HG03097 (cell line): ENCODE data around the gene TMEM59L.

Source experiments
- ATAC-seq: cut with Tn5 transposase; IDR thresholded peaks from one replicate; pipeline ENCODE4 v1.9.1; 2021; ENCODE audit not compliant: unreplicated experiment, low FRiP score

TMEM59L gene

DNA sequence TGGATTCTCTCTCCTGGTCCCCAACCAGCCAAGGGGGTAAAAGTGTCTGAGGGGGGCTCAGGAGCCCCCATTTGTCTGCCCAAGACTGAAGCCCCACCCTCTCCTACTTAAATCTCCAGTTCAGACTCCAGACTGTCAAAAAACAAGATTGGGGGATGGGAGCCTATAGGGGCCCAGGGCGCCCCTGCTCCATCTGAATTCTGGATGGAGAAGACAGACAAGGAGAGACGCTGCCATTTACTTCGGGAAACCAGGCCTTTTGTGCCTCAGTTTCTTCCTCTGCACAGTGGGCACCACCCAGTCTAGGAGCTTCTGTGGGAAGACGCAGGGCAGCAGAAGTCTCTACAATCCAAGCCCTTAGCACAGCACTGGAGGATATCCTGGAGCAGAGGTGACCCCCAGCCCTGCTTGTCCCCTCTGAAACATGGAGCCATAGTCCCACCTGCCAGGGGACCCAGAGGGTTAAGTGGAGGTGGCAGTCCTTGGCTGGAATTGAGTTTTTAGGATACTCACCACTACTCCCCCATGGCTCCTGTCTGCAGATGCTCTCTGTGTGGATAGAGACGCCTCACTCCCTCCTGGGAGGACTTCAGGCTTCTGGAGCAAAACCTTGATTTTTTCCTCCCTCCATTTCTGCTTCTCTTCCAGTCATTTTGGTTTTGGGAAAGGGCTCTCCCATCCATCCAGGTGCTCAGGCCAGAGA, 4.4 kb upstream of the TMEM59L start:
- ATAC-seq: no peak

DNA sequence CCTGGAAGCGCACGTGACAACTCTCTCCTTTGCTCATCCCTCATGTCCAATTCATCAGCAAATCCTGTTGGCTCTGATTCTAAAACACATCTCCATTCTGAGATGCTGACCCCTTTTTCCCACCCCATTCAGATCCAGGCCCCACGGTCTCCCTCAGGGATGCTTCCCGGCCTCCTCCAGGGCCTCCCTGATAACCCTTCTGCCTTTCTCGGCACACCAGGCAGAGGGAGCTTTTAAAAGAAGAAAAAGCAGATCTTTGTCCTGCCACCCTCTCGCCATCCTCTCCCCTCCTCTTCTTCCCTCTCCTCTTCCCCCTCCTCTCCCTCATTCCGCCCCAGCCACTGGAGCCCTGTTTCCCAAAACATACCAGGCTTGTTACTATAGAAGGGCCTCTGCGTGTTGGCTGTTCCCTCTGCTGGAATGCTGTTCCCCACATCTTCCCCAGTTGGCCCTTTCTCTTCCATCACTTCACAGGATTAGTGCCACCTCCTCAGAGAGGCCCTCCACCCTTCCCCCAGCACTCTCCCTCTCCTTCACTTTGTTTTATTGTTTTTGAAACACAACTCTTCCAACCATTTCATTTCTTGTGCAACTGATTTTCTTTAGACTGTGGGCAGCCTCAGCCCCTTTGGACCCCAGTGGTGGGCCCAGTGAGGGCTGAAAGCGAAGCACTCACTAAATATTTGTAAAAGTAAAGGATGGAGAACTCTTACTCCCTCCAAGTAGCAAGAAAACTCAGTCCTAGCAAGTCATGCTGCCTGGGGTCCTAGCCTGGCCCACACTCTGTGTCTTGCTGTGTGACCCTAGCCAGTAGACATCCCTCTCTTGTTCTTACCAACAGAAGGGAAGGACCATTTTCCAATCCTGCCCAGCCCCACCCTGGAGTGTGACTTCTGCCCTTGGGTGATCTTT, 3.6 kb upstream of the TMEM59L start:
- no peak for ATAC-seq

DNA sequence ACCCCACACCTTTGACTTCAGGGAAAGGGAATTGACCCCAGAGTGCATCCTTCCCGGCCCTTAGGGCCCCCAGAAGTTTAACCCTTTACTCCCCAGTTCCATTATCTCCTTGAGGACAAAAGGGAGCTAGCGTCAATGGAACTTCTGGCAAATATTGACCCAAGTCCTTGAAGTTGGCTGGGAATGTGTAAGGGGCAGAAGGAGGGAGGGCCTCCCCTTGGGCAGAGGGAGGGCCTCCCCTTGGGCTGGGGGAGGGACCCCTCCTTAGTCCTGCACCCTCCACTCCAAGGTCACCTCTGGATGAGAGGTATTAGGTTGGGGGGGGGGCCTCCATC, 3.0 kb upstream of the TMEM59L start:
- ATAC-seq: no peak

DNA sequence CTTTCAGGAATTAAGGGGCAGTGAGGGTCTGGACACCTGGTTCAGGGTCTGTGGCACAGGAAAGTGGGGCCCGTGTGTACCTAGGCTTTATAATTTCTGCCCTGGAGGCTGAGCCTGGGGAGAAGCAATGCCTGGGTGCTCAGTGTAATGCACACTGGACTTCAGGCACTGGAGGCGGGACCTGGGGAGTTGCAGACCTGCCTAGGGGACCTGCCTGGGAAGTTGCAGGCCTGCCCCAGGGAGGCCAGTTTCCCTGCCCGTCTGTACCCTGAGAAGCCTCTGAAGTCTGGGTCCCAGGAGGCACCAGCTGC, 2.5 kb upstream of the TMEM59L start:
- ATAC-seq: no peak

DNA sequence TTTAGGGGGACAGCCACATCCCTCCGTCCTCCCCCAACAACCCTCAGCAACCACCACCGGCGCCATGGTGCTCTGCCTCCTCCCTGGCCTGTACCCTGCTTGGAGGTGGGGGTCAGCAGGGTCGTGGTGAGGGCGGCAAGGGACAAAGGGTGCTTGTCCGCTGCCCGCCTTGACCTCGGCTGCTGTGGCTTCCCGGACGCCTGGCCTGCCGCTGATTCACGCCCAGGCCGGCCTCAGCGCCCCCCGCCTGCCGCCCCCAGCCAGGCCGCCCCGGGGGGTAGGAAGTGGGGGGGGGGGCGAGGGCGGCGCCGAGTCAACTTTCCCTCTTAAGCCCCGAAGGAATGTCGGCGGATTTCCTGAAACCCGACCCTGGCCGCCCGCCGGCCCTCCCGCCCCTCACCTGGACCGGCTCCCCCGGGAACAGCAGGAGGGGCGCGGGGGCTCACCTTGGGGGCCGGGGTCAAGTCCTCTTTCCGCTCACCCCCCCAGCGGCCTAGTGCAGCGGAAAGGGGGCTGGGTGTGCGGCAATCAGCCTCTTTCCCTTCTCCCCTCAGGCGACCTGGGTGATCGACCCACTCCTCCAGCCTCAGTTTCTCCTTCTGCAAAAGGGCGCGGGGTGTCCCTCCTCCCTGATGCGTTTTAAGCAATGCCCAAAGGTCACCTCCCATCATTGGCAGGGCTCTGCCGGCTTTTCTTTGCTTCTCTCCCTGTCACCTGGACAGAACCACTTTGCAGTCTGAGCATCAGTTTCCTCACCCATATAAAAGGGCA, 1.9 kb upstream of the TMEM59L start:
- ATAC-seq: no peak

DNA sequence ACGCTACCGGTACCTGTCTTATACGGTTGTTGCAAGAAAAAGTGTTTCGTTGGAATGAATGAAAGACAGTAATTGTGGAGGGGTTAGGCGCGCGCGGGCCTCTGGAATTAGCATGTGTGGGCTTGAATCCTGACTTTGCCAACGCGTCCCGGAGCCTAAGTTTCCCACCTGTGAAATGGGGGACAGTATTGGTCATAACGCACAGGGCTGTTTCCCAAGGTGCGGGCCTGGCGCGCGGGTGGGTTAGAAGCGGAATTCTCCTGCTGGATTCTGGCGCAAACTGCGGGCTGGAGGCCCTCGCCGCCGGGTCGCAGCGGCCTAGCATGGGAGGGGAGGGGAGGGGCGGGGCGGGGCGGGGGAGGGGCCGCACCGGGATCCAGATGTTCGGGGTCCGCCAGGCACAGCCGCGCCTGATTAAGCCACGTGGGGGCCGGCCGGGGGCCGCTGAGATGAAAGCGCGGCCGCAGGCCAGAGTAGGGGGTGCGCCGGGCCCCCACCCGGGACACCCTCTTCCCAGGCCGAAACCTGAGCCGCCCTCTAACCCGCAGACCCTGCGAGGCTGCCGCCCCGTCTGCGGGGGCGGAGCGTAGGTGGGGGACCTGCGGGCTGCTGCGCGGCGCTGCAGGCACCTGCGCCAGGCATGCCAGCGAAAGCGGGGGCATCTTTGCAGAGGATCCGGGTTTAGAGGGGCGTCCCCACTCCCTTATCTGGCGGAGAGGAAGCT, 1.2 kb upstream of the TMEM59L start:
- no peak for ATAC-seq

DNA sequence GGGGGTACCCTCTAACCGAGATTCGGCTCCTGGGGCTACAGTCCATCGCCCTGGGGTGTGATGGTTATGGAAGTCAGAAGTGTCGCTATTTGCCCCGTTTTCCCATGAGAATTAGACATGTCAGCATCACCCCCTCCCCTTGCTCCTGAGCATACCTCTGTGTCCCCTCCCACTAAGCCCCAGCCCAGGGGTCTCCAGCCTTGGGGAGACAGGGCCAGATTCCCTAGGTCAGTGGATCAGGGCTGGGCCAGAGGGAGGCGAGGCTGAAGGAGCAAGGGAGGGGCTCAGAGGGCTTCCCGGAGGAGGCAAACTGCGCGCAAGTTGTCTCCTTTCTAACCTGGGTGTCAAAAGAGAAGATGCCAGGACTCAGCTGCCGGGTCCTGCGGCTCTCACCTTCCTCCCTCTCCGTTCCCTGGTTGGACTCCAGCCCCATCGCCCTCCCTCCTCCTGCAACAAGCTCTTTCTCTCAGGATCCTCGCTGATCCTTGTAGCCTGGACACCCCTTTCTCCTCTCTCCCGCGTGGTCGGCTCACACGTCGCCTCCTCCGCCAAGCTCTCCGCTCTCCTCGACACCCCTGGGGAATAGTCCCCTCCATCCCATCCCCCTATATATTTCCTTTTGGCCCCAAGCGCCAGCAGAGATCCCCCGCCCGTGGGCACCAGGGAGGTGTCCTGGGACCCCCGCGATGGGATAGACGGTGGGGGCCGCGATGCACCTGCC, 459 bp upstream of the TMEM59L start:
- ATAC-seq: no peak

DNA sequence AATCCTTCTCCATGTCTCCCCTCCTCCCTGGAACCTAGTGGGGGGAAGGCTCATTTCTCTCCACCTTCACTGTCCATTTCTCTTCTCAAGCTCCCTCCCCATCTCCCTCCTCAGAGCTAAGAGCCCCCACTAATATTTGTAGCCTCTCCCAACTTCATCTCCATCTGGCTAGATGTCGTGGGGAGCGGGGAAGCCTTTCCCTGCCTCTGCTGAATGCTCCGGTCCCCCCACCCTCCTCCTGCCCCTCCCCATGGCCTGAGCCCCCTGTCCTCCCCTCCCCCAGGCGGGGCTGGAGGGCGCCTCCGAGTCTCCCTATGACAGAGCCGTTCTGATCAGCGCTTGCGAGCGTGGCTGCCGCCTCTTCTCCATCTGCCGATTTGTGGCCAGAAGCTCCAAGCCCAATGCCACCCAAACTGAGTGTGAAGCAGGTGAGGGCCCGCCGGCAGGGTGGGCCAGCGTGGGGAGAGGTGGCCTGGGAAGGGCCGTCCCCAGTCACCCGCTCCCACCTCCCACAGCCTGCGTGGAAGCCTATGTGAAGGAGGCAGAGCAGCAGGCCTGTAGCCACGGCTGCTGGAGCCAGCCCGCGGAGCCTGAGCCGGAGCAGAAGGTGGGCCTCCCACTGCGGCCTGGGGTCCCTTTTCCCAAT, 1.0 kb downstream of the TMEM59L start:
- no peak for ATAC-seq

DNA sequence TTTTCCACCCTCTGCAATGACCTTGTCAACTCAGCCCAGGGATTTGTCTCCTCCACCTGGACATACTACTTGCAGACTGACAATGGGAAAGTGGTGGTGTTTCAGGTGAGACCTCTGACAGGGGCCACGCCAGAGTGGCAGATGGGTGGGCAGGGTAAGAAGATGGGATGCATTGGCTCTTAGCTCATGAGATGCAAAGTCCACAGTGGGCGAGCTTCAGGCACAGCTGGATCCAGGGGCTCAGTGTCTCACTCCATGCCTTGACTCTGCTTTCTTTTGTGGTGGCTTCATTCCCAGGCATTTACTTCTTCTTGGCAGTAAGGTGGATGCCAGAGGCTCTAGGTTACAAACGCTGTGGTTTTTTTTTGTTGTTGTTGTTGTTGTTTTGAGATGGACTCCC, 3.4 kb downstream of the TMEM59L start:
- ATAC-seq: no peak

DNA sequence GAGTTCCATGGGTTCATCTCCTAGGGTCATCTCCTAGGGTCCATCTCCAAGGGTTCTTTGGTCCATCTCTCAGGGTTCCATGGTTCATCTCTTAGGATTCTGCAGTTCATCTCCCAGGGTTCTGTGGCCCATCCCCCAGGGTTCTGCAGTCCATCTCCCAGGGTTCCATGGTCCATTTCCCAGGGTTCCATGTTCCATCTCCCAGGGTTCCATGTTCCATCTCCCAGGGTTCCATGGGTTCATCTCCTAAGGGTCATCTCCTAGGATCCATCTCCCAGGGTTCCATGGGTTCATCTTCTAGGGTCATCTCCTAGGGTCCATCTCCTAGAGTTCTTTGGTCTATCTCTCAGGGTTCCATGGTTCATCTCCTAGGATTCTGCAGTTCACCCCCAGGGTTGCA, 4.9 kb downstream of the TMEM59L start:
- ATAC-seq: no peak

DNA sequence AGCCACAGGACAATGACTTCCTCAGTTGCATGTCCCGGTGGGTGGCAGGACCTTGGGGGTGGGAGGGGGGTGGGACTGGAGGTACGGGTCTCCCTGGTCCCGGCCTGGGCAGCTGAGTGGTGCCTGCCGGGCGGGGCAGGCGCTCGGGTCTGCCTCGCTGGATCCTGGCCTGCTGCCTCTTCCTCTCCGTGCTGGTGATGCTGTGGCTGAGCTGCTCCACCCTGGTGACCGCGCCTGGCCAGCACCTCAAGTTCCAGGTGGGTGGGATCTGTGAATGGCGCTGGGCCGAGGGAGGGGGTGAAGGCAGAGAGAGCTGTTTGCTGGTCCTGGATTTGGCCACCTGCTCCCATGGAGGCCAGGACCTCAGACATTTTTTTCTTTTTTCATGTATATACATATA, 5.6 kb downstream of the TMEM59L start:
- no peak for ATAC-seq

DNA sequence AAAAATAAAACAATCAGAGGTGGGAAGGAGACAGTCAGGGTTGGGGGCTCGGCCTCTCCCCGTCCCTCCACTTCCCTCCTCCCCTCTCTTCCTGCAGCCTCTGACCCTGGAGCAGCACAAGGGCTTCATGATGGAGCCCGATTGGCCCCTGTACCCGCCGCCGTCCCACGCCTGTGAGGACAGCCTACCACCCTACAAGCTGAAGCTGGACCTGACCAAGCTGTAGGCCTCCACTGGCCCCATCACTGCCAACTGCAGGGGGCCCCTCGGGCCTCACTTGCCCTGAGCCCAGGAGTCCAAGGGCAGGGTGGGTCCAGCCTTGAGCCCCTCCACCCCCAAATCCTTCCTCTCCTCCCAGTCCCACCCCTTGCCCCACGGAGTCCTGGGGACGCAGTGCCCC, 7.6 kb downstream of the TMEM59L start:
- ATAC-seq: no peak

DNA sequence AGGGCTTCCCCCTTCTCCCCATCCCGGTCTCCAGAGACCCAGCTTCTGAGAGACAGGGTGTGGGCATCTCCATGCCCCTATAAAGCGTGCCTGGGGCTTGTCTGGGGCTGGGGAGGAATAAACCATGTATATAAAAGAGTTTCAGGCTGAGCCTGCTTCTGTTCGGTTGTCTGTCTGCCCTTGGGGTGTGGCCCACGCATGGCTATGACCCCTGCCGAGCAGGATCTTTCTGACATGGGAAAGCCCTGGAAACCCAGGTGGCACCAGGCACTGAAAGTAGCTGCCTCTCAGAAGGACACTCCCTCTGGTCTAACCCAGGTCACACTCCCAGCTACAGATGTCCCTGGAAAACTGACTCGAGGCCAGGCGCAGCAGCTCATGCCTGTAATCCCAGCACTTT, 8.2 kb downstream of the TMEM59L start:
- no peak for ATAC-seq

DNA sequence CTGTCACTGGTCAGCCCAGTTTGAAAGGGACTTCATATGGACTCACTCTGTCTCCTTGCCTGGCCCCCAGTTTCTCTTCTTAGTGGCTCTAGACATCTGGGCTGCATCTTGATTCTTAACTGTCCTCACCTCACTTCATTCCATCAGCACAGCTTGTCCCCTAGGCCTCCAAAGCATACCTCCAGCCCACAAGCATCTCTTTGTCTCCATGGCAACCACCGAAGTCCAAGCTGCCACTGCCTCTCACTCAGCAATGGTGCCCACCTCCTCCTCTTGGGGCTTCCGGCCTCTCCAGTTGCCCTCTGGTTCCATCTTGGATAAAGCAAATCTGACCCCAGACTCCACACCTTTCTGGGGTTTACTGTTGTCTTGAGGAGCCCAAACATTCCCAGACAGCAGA, 14.2 kb downstream of the TMEM59L start:
- no peak for ATAC-seq

DNA sequence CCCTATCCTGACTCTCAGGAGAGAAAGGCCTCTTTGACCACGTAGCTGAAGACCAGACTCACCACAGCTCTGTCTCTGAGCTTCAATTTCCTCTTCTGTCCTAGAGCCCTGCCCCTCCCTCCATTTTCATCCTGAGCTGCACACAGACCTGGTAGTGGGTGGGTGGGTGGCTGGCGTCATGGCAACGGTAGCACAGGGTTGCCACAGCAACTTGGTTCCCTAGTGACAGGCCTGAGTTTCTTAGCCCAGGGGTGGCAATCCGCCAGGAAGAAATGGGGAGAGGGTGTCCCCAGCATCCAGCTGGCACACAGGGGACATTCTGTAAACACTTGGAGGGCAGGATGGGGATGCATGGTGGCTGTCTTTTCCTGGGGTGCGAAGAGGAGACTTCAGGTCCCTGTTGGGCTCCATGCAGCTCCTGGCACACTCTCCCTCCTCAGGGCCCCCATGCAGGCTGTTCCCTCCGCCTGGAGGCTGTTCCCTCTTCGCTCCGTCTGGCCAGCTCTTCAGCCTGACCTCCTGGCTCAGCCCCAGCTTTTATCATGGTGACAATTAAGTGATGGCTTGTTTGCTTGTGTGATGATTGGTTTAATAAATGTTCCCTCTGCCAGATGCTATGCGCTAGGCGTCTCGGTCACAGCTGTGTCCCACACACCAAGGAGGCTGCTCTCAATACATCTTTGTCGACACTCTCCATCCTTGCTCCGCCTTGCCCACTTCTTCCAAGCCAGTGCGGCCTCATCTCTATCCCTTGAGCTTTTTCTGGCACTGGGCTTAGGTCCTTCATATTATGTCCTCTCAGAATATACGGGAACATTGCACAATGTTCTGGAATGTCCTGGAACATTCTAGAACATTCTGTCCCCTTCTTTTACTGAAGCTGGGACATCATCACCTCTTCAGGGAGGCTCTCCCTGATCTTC, 16.8 kb downstream of the TMEM59L start:
- no peak for ATAC-seq

DNA sequence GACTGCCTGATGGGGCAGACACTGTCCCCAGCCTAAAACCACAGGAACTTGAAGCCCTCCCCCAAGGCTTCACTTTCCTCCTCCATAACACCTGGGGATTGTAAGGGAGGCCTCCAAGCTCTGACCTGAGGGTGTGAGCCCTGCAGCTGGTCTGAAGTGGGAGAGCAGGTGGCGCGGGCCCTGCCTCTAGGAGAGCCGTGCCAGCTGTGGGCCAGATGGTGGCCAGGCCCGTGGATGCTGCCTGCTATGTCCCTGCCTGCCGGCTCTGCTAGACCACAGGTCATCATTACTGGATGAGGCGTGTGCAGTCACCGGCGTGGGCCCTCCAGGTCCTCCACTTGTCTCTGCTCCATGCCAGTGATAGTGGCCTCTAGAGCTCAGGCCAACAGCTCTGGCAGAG, 20.7 kb downstream of the TMEM59L start:
- ATAC-seq: no peak

DNA sequence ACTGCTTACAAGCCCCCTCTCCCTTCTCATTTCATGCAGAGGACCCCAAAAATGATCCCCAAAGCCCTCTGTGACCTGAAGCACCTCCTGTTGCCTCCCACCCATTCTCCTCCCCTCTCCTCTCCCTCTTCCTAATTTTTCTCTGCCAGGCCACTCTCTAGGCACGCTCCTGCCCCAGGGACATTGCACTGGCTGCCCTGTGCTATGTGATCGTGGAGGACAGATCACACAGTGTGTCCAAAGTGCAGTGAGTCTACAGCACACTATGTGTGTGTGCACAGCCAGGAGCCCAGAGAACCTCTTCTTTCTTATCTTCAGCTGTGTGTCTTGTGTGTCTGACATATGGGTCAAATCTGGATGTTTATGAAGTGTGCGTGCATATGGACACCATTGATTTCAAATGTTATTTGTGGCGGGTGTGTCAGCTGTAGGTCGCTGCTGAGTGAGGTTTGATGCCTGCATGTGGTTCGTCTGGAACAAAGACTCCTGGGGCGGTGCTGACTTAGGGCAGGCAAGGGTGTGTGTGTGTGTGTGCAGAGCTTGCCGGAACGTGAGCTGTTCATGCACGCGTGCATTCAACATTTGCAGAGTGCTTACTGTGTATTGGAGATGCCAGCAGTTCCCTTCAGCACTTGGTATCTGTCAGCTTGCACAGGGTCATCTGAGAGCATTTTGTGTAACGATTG, 22.1 kb downstream of the TMEM59L start:
- ATAC-seq: no peak

DNA sequence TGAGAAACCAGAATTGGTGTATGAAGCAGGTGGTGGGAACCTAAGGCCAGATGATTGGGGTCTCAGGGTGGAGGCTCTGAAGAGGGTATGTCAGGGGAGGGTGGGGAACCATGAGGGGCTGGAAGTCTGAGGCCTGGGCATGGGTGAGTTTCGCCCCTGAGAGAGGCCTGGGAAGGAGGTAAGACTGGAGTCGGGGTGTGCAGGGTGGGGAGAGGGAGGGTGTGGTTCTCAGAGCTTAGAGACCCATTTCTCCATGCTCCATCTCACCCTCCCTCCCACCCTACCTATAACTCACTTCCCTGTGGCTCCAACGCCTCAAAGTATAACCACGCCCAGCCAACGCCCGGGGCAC, 23.1 kb downstream of the TMEM59L start:
- no peak for ATAC-seq
